WTC11 (cell line): ENCODE measurements around the gene PER3.

Experiments
- ATF2 ChIP-seq: sonication (generic); formaldehyde crosslinking; IDR thresholded peaks from 2 replicates; pipeline ENCODE4 v1.8.1; 2022; ENCODE audit warnings: low read depth, missing genetic modification reagents, borderline replicate concordance
- ATF3 ChIP-seq: sonication (generic); formaldehyde crosslinking; conservative IDR thresholded peaks from 2 replicates; pipeline ENCODE4 v1.8.1; 2022; ENCODE audit warnings: mild to moderate bottlenecking, missing genetic modification reagents
- CBFB ChIP-seq: sonication (generic); formaldehyde crosslinking; IDR thresholded peaks from 2 replicates; pipeline ENCODE4 v1.8.1; 2022; ENCODE audit warnings: mild to moderate bottlenecking, low read depth, missing genetic modification reagents
- CTCF ChIP-seq: fragments of 200-600 bp; IDR thresholded peaks from 2 replicates; pipeline ENCODE4 v1.8.0; 2022; ENCODE audit warnings: antibody characterized with exemption
- E2F5 ChIP-seq: sonication (generic); formaldehyde crosslinking; IDR thresholded peaks from 2 replicates; pipeline ENCODE4 v1.8.1; 2022; ENCODE audit warnings: mild to moderate bottlenecking, moderate library complexity, missing genetic modification reagents
- ETV6 ChIP-seq: sonication (generic); formaldehyde crosslinking; IDR thresholded peaks from 2 replicates; pipeline ENCODE4 v1.8.1; 2022; ENCODE audit warnings: mild to moderate bottlenecking, missing genetic modification reagents
- JUN ChIP-seq: sonication (generic); formaldehyde crosslinking; IDR thresholded peaks from 2 replicates; pipeline ENCODE4 v1.8.0; 2023; ENCODE audit warnings: mild to moderate bottlenecking, missing genetic modification reagents
- NFE2L1 ChIP-seq: sonication (generic); formaldehyde crosslinking; IDR thresholded peaks from 2 replicates; pipeline ENCODE4 v1.8.1; 2023; ENCODE audit warnings: missing genetic modification reagents
- NFYB ChIP-seq: sonication (generic); formaldehyde crosslinking; conservative IDR thresholded peaks from 2 replicates; pipeline ENCODE4 v1.8.0; 2022; ENCODE audit warnings: low read depth, missing genetic modification reagents
- TEAD4 ChIP-seq: sonication (generic); formaldehyde crosslinking; IDR thresholded peaks from 2 replicates; pipeline ENCODE4 v1.8.0; 2022; ENCODE audit warnings: mild to moderate bottlenecking, missing genetic modification reagents
- ZBTB43 ChIP-seq: sonication (generic); formaldehyde crosslinking; IDR thresholded peaks from 2 replicates; pipeline ENCODE4 v1.8.1; 2023; ENCODE audit warnings: mild to moderate bottlenecking, missing genetic modification reagents
- ZNF121 ChIP-seq: sonication (generic); formaldehyde crosslinking; IDR thresholded peaks from 2 replicates; pipeline ENCODE4 v1.8.0; 2023; ENCODE audit warnings: missing genetic modification reagents
- ZNF138 ChIP-seq: sonication (generic); formaldehyde crosslinking; conservative IDR thresholded peaks from 2 replicates; pipeline ENCODE4 v1.8.1; 2022; ENCODE audit warnings: mild to moderate bottlenecking, moderate library complexity, missing genetic modification reagents
- ZNF416 ChIP-seq: fragments of 250-450 bp; sonication (Bioruptor Pico); IDR thresholded peaks from 2 replicates; pipeline ENCODE4 v1.9.0; 2021; ENCODE audit warnings: mild to moderate bottlenecking, inconsistent platforms

- no peak for TF ChIP-seq ETV6 (CRISPR knock-in tag)
- no peak for TF ChIP-seq ZNF121
- TF ChIP-seq CTCF, result no peak
- TF ChIP-seq ZNF138 (CRISPR knock-in tag), result no peak
- no peak for TF ChIP-seq TEAD4
- TF ChIP-seq JUN, result no peak
- no peak for TF ChIP-seq NFYB (CRISPR knock-in tag)
- TF ChIP-seq ATF2, result no peak
- no peak for TF ChIP-seq ZNF416 (CRISPR knock-in tag)
- TF ChIP-seq NFE2L1, result no peak
- no peak for TF ChIP-seq E2F5 (CRISPR knock-in tag)
- no peak for TF ChIP-seq CBFB (CRISPR knock-in tag)
- no peak for TF ChIP-seq ZBTB43 (CRISPR knock-in tag)
- TF ChIP-seq ATF3 (CRISPR knock-in tag), result no peak
Measured at GRCh38 chr1:7753641-7754040, 30.4 kb upstream of the PER3 start.
